ENCODE measurements around the gene TTC34.
"Not testable (repeated sequence)": the region's sequence is repeated elsewhere in the genome, so short reads cannot be mapped to it uniquely, and the experiment has no call there.

- not testable (repeated sequence) for TF ChIP-seq CBX2 (IDR thresholded peaks at IDR 0.05; ENCODE audit: insufficient read depth, low read length, poor library complexity, severe bottlenecking); KDM1A (IDR thresholded peaks at IDR 0.05); MAFG (tag; conservative IDR thresholded peaks at IDR 0.05); E2F5 (CRISPR knock-in tag; IDR thresholded peaks at IDR 0.05)
These were observed 124.8 kb downstream of the TTC34 start for GRCh38 chr1:2676726-2677125.
